ENCODE results near the gene AP5S1.

DNA sequence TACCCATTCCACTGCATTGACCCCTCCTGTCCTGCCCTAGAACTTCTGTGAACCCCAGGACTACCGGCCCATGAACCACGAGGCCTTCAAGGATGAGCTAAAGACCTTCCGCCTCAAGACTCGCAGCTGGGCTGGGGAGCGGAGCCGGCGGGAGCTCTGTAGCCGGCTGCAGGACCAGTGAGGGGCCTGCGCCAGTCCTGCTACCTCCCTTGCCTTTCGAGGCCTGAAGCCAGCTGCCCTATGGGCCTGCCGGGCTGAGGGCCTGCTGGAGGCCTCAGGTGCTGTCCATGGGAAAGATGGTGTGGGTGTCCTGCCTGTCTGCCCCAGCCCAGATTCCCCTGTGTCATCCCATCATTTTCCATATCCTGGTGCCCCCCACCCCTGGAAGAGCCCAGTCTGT, 15.6 kb upstream of the AP5S1 start:
- TF ChIP-seq TOX (CRISPR knock-in tag; IDR thresholded peaks at IDR 0.05; ENCODE audit: borderline replicate concordance) (no peak), RARB (CRISPR knock-in tag; IDR thresholded peaks at IDR 0.05) (no peak), ZFP3 (CRISPR knock-in tag; IDR thresholded peaks at IDR 0.05) (no peak), PPARA (CRISPR knock-in tag; IDR thresholded peaks at IDR 0.05; ENCODE audit: borderline replicate concordance) (no peak), ZNF8 (CRISPR knock-in tag; IDR thresholded peaks at IDR 0.05) (no peak), ZNF565 (CRISPR knock-in tag; conservative IDR thresholded peaks at IDR 0.05; ENCODE audit: low read depth) (no peak)
- TF ChIP-seq, protein P1, sequence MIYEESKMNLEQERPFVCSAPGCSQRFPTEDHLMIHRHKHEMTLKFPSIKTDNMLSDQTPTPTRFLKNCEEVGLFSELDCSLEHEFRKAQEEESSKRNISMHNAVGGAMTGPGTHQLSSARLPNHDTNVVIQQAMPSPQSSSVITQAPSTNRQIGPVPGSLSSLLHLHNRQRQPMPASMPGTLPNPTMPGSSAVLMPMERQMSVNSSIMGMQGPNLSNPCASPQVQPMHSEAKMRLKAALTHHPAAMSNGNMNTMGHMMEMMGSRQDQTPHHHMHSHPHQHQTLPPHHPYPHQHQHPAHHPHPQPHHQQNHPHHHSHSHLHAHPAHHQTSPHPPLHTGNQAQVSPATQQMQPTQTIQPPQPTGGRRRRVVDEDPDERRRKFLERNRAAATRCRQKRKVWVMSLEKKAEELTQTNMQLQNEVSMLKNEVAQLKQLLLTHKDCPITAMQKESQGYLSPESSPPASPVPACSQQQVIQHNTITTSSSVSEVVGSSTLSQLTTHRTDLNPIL (CRISPR knock-in tag; IDR thresholded peaks at IDR 0.05; ENCODE audit: low read depth) = no peak
- TF ChIP-seq, protein P2, sequence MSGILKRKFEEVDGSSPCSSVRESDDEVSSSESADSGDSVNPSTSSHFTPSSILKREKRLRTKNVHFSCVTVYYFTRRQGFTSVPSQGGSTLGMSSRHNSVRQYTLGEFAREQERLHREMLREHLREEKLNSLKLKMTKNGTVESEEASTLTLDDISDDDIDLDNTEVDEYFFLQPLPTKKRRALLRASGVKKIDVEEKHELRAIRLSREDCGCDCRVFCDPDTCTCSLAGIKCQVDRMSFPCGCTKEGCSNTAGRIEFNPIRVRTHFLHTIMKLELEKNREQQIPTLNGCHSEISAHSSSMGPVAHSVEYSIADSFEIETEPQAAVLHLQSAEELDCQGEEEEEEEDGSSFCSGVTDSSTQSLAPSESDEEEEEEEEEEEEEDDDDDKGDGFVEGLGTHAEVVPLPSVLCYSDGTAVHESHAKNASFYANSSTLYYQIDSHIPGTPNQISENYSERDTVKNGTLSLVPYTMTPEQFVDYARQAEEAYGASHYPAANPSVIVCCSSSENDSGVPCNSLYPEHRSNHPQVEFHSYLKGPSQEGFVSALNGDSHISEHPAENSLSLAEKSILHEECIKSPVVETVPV (CRISPR knock-in tag; IDR thresholded peaks at IDR 0.05) = no peak
- TF ChIP-seq, protein P3, sequence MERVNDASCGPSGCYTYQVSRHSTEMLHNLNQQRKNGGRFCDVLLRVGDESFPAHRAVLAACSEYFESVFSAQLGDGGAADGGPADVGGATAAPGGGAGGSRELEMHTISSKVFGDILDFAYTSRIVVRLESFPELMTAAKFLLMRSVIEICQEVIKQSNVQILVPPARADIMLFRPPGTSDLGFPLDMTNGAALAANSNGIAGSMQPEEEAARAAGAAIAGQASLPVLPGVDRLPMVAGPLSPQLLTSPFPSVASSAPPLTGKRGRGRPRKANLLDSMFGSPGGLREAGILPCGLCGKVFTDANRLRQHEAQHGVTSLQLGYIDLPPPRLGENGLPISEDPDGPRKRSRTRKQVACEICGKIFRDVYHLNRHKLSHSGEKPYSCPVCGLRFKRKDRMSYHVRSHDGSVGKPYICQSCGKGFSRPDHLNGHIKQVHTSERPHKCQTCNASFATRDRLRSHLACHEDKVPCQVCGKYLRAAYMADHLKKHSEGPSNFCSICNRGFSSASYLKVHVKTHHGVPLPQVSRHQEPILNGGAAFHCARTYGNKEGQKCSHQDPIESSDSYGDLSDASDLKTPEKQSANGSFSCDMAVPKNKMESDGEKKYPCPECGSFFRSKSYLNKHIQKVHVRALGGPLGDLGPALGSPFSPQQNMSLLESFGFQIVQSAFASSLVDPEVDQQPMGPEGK (CRISPR knock-in tag; IDR thresholded peaks at IDR 0.05; ENCODE audit: borderline replicate concordance) = no peak
